ENCODE measurements around the gene MUC2.

MUC2 gene

GRCh38 chr11:1073261-1073724 is 1.4 kb upstream of the MUC2 start:
- TF ChIP-seq, protein P1, sequence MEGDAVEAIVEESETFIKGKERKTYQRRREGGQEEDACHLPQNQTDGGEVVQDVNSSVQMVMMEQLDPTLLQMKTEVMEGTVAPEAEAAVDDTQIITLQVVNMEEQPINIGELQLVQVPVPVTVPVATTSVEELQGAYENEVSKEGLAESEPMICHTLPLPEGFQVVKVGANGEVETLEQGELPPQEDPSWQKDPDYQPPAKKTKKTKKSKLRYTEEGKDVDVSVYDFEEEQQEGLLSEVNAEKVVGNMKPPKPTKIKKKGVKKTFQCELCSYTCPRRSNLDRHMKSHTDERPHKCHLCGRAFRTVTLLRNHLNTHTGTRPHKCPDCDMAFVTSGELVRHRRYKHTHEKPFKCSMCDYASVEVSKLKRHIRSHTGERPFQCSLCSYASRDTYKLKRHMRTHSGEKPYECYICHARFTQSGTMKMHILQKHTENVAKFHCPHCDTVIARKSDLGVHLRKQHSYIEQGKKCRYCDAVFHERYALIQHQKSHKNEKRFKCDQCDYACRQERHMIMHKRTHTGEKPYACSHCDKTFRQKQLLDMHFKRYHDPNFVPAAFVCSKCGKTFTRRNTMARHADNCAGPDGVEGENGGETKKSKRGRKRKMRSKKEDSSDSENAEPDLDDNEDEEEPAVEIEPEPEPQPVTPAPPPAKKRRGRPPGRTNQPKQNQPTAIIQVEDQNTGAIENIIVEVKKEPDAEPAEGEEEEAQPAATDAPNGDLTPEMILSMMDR (conservative IDR thresholded peaks at IDR 0.05; ENCODE audit: low read depth, low read length): no peak
- H3K4me3 ChIP-seq (ENCODE audit: low read depth, low read length): no peak overlapping the region
- peak; percentile 62 for DNase-seq (ENCODE audit: low read depth)

GRCh38 chr11:1073851-1074243 is 827 bp upstream of the MUC2 start:
- DNase-seq (ENCODE audit: low read depth): no peak
- TF ChIP-seq, protein P1 (conservative IDR thresholded peaks at IDR 0.05; ENCODE audit: low read depth, low read length): no peak
- no peak overlapping the region for H3K4me3 ChIP-seq (ENCODE audit: low read depth, low read length)

- DNase-seq (ENCODE audit: low read depth): no peak
- H3K4me3 ChIP-seq (ENCODE audit: low read depth, low read length): no peak overlapping the region
- TF ChIP-seq, protein P1 (conservative IDR thresholded peaks at IDR 0.05; ENCODE audit: low read depth, low read length): no peak
Observed at GRCh38 chr11:1075341-1075911, 752 bp downstream of the MUC2 start.

- no peak for DNase-seq (ENCODE audit: low read depth)
- TF ChIP-seq, protein P1 (conservative IDR thresholded peaks at IDR 0.05; ENCODE audit: low read depth, low read length): no peak
- H3K4me3 ChIP-seq (ENCODE audit: low read depth, low read length): no peak overlapping the region
Observed at GRCh38 chr11:1076061-1076665, 1.5 kb downstream of the MUC2 start.

DNA sequence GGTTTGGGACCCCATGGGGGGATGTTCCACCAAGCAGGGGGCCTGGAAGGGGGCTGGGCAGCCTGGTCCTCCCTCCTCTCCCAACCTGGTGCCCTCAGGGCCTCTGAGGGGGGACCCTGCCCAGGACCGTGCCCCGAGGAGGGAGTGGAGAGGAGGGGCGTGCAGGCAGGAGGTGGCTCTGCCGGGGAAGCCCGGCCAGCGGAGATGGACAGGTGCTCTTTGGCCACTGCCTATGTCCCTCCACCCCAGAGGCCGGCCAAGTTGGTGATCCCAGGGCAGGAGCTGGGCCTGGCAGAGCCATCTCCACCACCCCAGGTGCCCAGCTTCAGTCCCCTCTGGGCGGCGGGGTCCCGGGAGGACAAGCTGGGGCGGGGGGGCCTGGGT is 2.4 kb downstream of the MUC2 start:
- TF ChIP-seq, protein P1 (conservative IDR thresholded peaks at IDR 0.05; ENCODE audit: low read depth, low read length): no peak
- H3K4me3 ChIP-seq (ENCODE audit: low read depth, low read length): no peak overlapping the region
- no peak for DNase-seq (ENCODE audit: low read depth)

DNA sequence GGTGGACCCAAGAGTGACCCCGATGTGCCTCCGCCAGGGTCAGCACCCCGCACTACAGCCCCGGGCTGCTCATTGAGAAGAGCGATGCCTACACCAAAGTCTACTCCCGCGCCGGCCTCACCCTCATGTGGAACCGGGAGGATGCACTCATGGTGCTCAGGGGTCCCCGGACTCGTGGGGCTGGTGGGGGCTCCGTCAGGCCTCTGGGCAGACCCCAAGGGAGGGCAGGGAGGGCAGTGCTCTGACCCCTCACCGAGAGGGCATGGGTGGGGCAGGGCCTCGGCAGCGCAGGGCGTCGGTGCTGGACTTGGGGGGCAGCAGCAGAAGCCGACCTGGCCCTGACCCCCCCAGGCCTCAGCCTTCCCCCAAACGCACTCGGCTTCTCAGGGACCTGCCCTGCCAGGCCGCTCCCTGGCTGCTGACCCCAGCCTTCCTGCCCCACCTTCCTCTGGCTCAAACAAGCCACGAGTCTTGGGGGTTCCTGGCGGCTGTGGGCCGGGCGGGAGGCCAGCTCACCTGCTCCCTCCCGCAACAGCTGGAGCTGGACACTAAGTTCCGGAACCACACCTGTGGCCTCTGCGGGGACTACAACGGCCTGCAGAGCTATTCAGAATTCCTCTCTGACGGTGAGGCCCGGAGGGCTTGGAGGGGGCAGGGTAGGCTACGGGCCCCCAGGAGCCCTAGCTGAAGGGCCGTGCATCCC is 2.9 kb downstream of the MUC2 start:
- H3K4me3 ChIP-seq (ENCODE audit: low read depth, low read length): no peak overlapping the region
- TF ChIP-seq, protein P1 (conservative IDR thresholded peaks at IDR 0.05; ENCODE audit: low read depth, low read length): no peak
- no peak for DNase-seq (ENCODE audit: low read depth)
